WTC11 (cell line): Measurements from ENCODE around the gene MREG. TPM values are rescaled to one million over a fixed set of nuclear protein-coding genes. Genes with fewer than 3 reads are reported as not detected.

Source experiments
- ATAC-seq: fragments of 200-7000 bp; cut with Tn5 transposase; 2 replicates; pipeline ENCODE4 v1.10.0; 2021; ENCODE audit warnings: mild to moderate bottlenecking, moderate library complexity
- CTCF ChIA-PET: fragments of 300-600 bp; sonication (Branson Sonifier 250); formaldehyde crosslinking; loops from one replicate; lab custom pipeline; 2021; ENCODE audit warnings: antibody characterized with exemption; lab: Charles Lee
- POLR2A ChIA-PET: fragments of 350-600 bp; sonication (Branson Sonifier 250); formaldehyde crosslinking; loops from one replicate; lab custom pipeline; 2021; ENCODE audit warnings: antibody characterized with exemption; lab: Charles Lee
- DNase-seq: peaks from one replicate; pipeline ENCODE4 v3.0.0; 2021; ENCODE audit warnings: low spot score
- H3K27ac Mint-ChIP-seq: 2 replicates; pipeline ENCODE4 v1.8.0; 2021; ENCODE audit warnings: mixed read lengths
- H3K27me3 Mint-ChIP-seq: 2 replicates; pipeline ENCODE4 v1.8.0; 2021; ENCODE audit warnings: low read depth, mild to moderate bottlenecking, moderate library complexity, mixed read lengths
- H3K36me3 Mint-ChIP-seq: 2 replicates; pipeline ENCODE4 v1.8.0; 2021; ENCODE audit warnings: mixed read lengths
- H3K4me1 Mint-ChIP-seq: 2 replicates; pipeline ENCODE4 v1.8.0; 2022; ENCODE audit warnings: mixed read lengths
- H3K4me3 Mint-ChIP-seq: 2 replicates; pipeline ENCODE4 v1.8.0; 2021; ENCODE audit warnings: mild to moderate bottlenecking, moderate library complexity, mixed read lengths
- H3K9me3 Mint-ChIP-seq: 2 replicates; pipeline ENCODE4 v1.8.0; 2021; ENCODE audit warnings: mixed read lengths
- ARID4B ChIP-seq: sonication (generic); formaldehyde crosslinking; IDR thresholded peaks from 2 replicates; pipeline ENCODE4 v1.8.0; 2023; ENCODE audit warnings: missing genetic modification reagents, mild to moderate bottlenecking, borderline replicate concordance
- ATF1 ChIP-seq: sonication (generic); formaldehyde crosslinking; IDR thresholded peaks from 2 replicates; pipeline ENCODE4 v1.8.1; 2023; ENCODE audit warnings: mild to moderate bottlenecking, moderate library complexity, missing genetic modification reagents
- ATF2 ChIP-seq: sonication (generic); formaldehyde crosslinking; IDR thresholded peaks from 2 replicates; pipeline ENCODE4 v1.8.1; 2022; ENCODE audit warnings: low read depth, missing genetic modification reagents, borderline replicate concordance
- ATF3 ChIP-seq: sonication (generic); formaldehyde crosslinking; conservative IDR thresholded peaks from 2 replicates; pipeline ENCODE4 v1.8.1; 2022; ENCODE audit warnings: mild to moderate bottlenecking, missing genetic modification reagents
- ERG ChIP-seq: fragments of 250-450 bp; sonication (Bioruptor Pico); IDR thresholded peaks from 2 replicates; pipeline ENCODE4 v1.8.0; 2021; ENCODE audit warnings: mild to moderate bottlenecking
- ETV6 ChIP-seq: sonication (generic); formaldehyde crosslinking; IDR thresholded peaks from 2 replicates; pipeline ENCODE4 v1.8.1; 2022; ENCODE audit warnings: mild to moderate bottlenecking, missing genetic modification reagents
- GRHL2 ChIP-seq: fragments of 250-450 bp; sonication (Bioruptor Pico); IDR thresholded peaks from 2 replicates; pipeline ENCODE4 v1.8.0; 2022; ENCODE audit warnings: mild to moderate bottlenecking, moderate library complexity; ENCODE audit not compliant: insufficient replicate concordance, severe bottlenecking
- KAT7 ChIP-seq: sonication (generic); formaldehyde crosslinking; IDR thresholded peaks from 2 replicates; pipeline ENCODE4 v1.8.1; 2023; ENCODE audit warnings: missing genetic modification reagents, mild to moderate bottlenecking, borderline replicate concordance
- NFATC4 ChIP-seq: fragments of 250-450 bp; sonication (Bioruptor Pico); IDR thresholded peaks from 2 replicates; pipeline ENCODE4 v1.9.0; 2021; ENCODE audit warnings: mild to moderate bottlenecking
- OVOL2 ChIP-seq: fragments of 250-450 bp; sonication (Bioruptor Pico); IDR thresholded peaks from 2 replicates; pipeline ENCODE4 v1.9.0; 2021; ENCODE audit warnings: mild to moderate bottlenecking, borderline replicate concordance
- RELA ChIP-seq: sonication (generic); formaldehyde crosslinking; IDR thresholded peaks from 2 replicates; pipeline ENCODE4 v1.8.1; 2022; ENCODE audit warnings: missing genetic modification reagents, mild to moderate bottlenecking, borderline replicate concordance
- STAT6 ChIP-seq: sonication (generic); formaldehyde crosslinking; conservative IDR thresholded peaks from 2 replicates; pipeline ENCODE4 v1.8.1; 2023; ENCODE audit warnings: mild to moderate bottlenecking, low read depth, missing genetic modification reagents, moderate library complexity
- TCF7 ChIP-seq: sonication (generic); formaldehyde crosslinking; IDR thresholded peaks from 2 replicates; pipeline ENCODE4 v1.8.0; 2022; ENCODE audit warnings: mild to moderate bottlenecking, low read depth, missing genetic modification reagents, moderate library complexity
- TEAD1 ChIP-seq: sonication (generic); formaldehyde crosslinking; IDR thresholded peaks from 2 replicates; pipeline ENCODE4 v1.8.0; 2022; ENCODE audit warnings: mild to moderate bottlenecking, missing genetic modification reagents
- ZBTB21 ChIP-seq: sonication (generic); formaldehyde crosslinking; IDR thresholded peaks from 2 replicates; pipeline ENCODE4 v1.8.1; 2023; ENCODE audit warnings: mild to moderate bottlenecking, missing genetic modification reagents, borderline replicate concordance
- ZBTB43 ChIP-seq: sonication (generic); formaldehyde crosslinking; IDR thresholded peaks from 2 replicates; pipeline ENCODE4 v1.8.1; 2023; ENCODE audit warnings: mild to moderate bottlenecking, missing genetic modification reagents
- ZNF232 ChIP-seq: sonication (generic); formaldehyde crosslinking; IDR thresholded peaks from 2 replicates; pipeline ENCODE4 v1.8.0; 2022; ENCODE audit warnings: mild to moderate bottlenecking, missing genetic modification reagents
- ZNF423 ChIP-seq: fragments of 250-450 bp; sonication (Bioruptor Pico); IDR thresholded peaks from 2 replicates; pipeline ENCODE4 v2.1.2; 2022; ENCODE audit warnings: mild to moderate bottlenecking, moderate library complexity
- total RNA-seq: library from RNA; stranded (reverse); gene quantifications from 3 replicates; pipeline ENCODE4 v1.2.3, GENCODE V29; 2021

MREG gene
- total RNA-seq, 1 experiment from 2014 or later: 23.8 TPM

- ChIA-PET POLR2A (no interaction called here), CTCF (interaction anchor here (1.1 to 1.3 kb wide), 2 partner anchors 37 to 65 kb away, joined by 3 to 4 read pairs; no protein-coding TSS in a partner anchor)
- H3K9me3 Mint-ChIP-seq: peaks cover 20% of the 10 kb centered on the region
- H3K27me3 Mint-ChIP-seq: no peaks in the 10 kb centered on the region
- H3K27ac Mint-ChIP-seq: 0 out of 2 replicates have a peak overlapping the region, but pooled peaks have one; percentile 42
- peaks cover 25% of the 10 kb centered on the region for H3K36me3 Mint-ChIP-seq
- no peak overlapping the region for H3K4me3 Mint-ChIP-seq
- no peak for DNase-seq
- ATAC-seq: no peak
- TF ChIP-seq GRHL2 (CRISPR knock-in tag) (no peak), ZNF232 (CRISPR knock-in tag) (no peak), STAT6 (no peak), OVOL2 (CRISPR knock-in tag) (no peak)
- peaks cover 13% of the 10 kb centered on the region for H3K4me1 Mint-ChIP-seq
Measured at GRCh38 chr2:215968499-215968898, 44.9 kb downstream of the MREG start.

GRCh38 chr2:215967590-215968378 lies 45.6 kb downstream of the MREG start:
- Mint-ChIP-seq H3K27ac (no peak overlapping the region), H3K9me3 (peaks cover 20% of the 10 kb centered on the region), H3K27me3 (no peaks in the 10 kb centered on the region), H3K36me3 (peaks cover 25% of the 10 kb centered on the region), H3K4me3 (no peak overlapping the region), H3K4me1 (peaks cover 6% of the 10 kb centered on the region; the same call in 1 of the 2 replicates)
- POLR2A ChIA-PET: no interaction called here
- TF ChIP-seq ATF1 (CRISPR knock-in tag) (no peak), STAT6 (no peak), ATF2 (CRISPR knock-in tag) (no peak), NFATC4 (no peak), ARID4B (CRISPR knock-in tag) (no peak), ATF3 (CRISPR knock-in tag) (no peak), ZBTB21 (no peak), RELA (CRISPR knock-in tag) (no peak), KAT7 (CRISPR knock-in tag) (no peak), ZNF423 (no peak), ERG (CRISPR knock-in tag) (no peak), ETV6 (CRISPR knock-in tag) (no peak), GRHL2 (CRISPR knock-in tag) (no peak), TEAD1 (CRISPR knock-in tag) (no peak), TCF7 (CRISPR knock-in tag) (no peak), ZBTB43 (CRISPR knock-in tag) (no peak)
- no peak for ATAC-seq
- DNase-seq: no peak
- CTCF ChIA-PET: interaction anchor here (1.1 kb wide), 1 partner anchor 37 kb away, joined by 3 read pairs; no protein-coding TSS in a partner anchor
